H1 (cell line): Measurements from ENCODE around the gene RAB14. TPM values are rescaled to one million over a fixed set of nuclear protein-coding genes. Genes with fewer than 3 reads are reported as not detected.

Experiments
- polyA plus RNA-seq, 7 experiments: library from polyadenylated mRNA; depleted of rRNA in 3 of 7; stranded (reverse) in 5 of 7; unstranded in 2 of 7; fragments of >200 nt in 5 of 7; fragments of 200-250 nt in 2 of 7; gene quantifications; 1 replicate in 5 of 7; 2 replicates in 1 of 7; 4 replicates in 1 of 7; pipeline versions ENCODE4 v1.2.1 to v1.2.3, GENCODE V29; 2011 to 2013; ENCODE audit warnings: missing spikeins in 2 of 7, mixed read lengths in 2 of 7
- total RNA-seq: library from RNA; stranded (reverse); fragmentation: NEBNext Ultra II Directional; extraction: Animal tissue kit (Norgen Biotek cat#: 25700); gene quantifications from 2 replicates; pipeline ENCODE4 v1.2.1, GENCODE V29; 2021
- TF ChIP-seq, protein P1 (sequence below): IDR thresholded peaks from 2 replicates; pipeline ENCODE4 v1.6.1; 2011; ENCODE audit warnings: low read depth, mild to moderate bottlenecking, low read length; ENCODE audit not compliant: insufficient read depth

Gene RAB14
- total and polyA plus RNA-seq, 2 of the 8 experiments (the other 6 are each of a cell fraction or from before 2014, with no cell fraction given) = 9.1 to 44.8 TPM

- TF ChIP-seq, protein P1, sequence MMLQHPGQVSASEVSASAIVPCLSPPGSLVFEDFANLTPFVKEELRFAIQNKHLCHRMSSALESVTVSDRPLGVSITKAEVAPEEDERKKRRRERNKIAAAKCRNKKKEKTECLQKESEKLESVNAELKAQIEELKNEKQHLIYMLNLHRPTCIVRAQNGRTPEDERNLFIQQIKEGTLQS = no peak
- TF ChIP-seq, all 59 proteins: peak for 0
Observed at GRCh38 chr9:121240472-121241135, 38.9 kb upstream of the RAB14 start (continued).
